NCI-H1930 (cell line): ENCODE measurements around the gene EHD3.

ENCODE experiments used
- DNase-seq, 2 experiments: peaks; one replicate each; lab custom pipeline; 2025; lab: John Stamatoyannopoulos, UW

EHD3 gene

GRCh38 chr2:31212659-31213600, 21.0 kb upstream of the EHD3 start:
- no peak for DNase-seq

- no peak for DNase-seq
Observed at GRCh38 chr2:31213601-31214443, 20.1 kb upstream of the EHD3 start.

- DNase-seq = no peak
Observed at GRCh38 chr2:31214444-31214915, 19.5 kb upstream of the EHD3 start.

GRCh38 chr2:31216734-31217133, 17.2 kb upstream of the EHD3 start:
- no peak for DNase-seq

- DNase-seq = no peak
Observed at GRCh38 chr2:31217465-31218200, 16.3 kb upstream of the EHD3 start, which contains the start of gene CAPN14. Gene CAPN14 (minus strand): TSS chr2:31217515. CDS start chr2:31205447, 12,068 bp downstream.

GRCh38 chr2:31219131-31219969, 14.6 kb upstream of the EHD3 start:
- no peak for DNase-seq

- DNase-seq = no peak
Observed at GRCh38 chr2:31221544-31221943, 12.4 kb upstream of the EHD3 start.

GRCh38 chr2:31222071-31222470, 11.9 kb upstream of the EHD3 start:
- no peak for DNase-seq

GRCh38 chr2:31223026-31223425, 10.9 kb upstream of the EHD3 start:
- no peak for DNase-seq

GRCh38 chr2:31223749-31224148, 10.2 kb upstream of the EHD3 start:
- no peak for DNase-seq

GRCh38 chr2:31226266-31226665, 7.7 kb upstream of the EHD3 start:
- DNase-seq = no peak

- DNase-seq = no peak
Observed at GRCh38 chr2:31227110-31227509, 6.8 kb upstream of the EHD3 start.

GRCh38 chr2:31227711-31228125, 6.2 kb upstream of the EHD3 start:
- no peak for DNase-seq

GRCh38 chr2:31228717-31229116, 5.2 kb upstream of the EHD3 start:
- DNase-seq = no peak

GRCh38 chr2:31230751-31231150, 3.2 kb upstream of the EHD3 start:
- DNase-seq = no peak

- DNase-seq = no peak
Observed at GRCh38 chr2:31231571-31232302, 2.2 kb upstream of the EHD3 start.

- no peak for DNase-seq
Observed at GRCh38 chr2:31232586-31232985, 1.4 kb upstream of the EHD3 start.

GRCh38 chr2:31233231-31233630, 721 bp upstream of the EHD3 start:
- peak in 1 of 2 experiments; percentile 1 for DNase-seq

- no peak for DNase-seq
Observed at GRCh38 chr2:31234683-31235503, 941 bp downstream of the EHD3 start.
